HG02981 (cell line): Measurements from ENCODE around the gene ULK4.
"Not testable (repeated sequence)": the region's sequence is repeated elsewhere in the genome, so short reads cannot be mapped to it uniquely, and the experiment has no call there.

Experiments
- ATAC-seq: cut with Tn5 transposase; IDR thresholded peaks from one replicate; pipeline ENCODE4 v1.9.1; 2021; ENCODE audit warnings: mild to moderate bottlenecking, moderate library complexity; ENCODE audit not compliant: unreplicated experiment

The ULK4 gene

DNA sequence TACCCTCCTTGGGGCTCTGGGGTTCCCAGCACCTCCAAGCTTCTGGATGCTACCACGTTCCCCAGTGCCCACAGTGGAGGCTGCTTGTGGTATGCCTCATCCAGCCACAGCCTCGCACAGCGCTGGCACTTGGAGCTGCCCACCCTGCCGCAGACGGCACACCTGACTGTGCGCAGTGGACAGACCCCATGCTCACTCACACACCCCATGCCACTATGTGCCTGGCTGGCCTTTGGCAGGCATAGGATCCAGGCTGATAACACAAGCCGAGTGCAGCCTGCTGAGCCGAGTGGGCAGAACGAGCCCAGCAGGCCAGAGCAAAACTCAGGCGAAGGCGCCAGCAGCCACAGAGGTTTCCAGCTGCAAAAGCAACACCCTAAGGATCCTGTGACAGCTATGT is 311.5 kb downstream of the ULK4 start:
- no peak for ATAC-seq

DNA sequence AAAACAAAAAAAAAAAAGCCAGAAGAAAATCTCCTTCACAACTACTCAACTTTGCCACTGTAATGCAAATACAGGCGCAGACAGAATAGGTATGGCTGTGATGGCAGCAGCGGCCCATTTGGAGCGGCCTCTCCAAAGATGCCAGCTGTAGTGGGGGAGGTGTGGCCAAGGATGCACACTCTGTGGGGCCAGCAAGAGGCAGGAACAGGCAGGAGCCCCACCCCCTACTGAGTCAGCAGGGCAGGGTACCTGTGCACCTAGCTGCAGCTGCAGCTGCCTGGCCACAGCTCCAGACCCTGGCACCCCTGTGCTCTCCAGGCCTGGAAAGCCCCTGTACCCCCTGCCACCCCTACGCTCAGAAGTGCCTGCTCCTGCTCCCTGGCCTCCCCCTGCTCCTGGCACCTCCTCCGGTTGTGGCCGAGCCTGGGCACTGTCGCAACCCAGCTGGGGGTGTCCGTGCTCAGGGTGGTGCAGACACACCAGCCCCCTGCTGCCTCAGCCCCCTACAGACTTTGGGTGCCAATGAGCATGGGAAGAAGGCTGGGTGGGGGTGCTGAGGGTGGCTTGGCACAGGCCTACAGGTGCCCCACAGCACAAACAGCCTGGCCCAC is 312.7 kb downstream of the ULK4 start:
- ATAC-seq, result no peak

GRCh38 chr3:41647730-41648129 is 314.2 kb downstream of the ULK4 start:
- ATAC-seq, result not testable (repeated sequence)

GRCh38 chr3:41640076-41640475 is 321.8 kb downstream of the ULK4 start:
- ATAC-seq, result no peak

DNA sequence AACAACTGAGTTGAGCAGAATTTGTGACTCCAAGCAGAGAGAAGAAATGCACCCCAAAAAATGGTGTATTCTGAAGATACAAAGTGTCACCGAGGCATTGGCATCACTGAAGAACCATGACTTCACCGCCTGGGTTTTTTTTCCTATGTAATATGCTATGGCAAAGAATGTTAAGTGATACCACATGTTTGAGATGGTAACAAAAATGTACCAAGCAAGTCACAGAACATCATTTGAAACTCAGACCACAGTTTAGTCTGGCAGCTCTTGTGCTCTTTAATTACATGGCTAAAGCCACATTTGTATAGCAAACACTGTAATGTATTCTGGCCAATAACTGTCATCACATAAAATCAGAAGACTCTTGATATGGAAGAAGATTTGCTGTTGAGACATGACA is 323.5 kb downstream of the ULK4 start:
- ATAC-seq, result no peak

- ATAC-seq, result no peak
Measured at GRCh38 chr3:41632700-41633099, 329.2 kb downstream of the ULK4 start.

DNA sequence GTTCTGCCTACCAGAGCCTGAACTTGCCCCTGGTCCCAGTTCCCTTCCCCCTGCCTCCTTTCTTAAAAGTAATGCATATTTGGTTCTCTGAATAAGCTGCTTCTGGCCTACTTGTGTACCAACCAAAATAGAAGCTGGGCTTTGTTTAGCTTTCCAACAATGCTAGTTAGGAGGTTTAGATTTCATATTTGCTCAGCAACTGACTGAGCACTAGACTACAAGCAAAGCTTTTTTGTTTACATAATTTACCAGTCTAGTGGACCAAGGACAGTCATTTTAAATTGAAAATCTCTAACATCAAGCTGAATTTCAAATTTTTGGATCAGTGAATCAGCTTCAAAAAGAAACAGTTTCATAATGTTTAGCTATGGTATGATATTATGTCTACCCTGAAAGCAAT is 331.2 kb downstream of the ULK4 start:
- no peak for ATAC-seq

GRCh38 chr3:41629986-41630385 is 331.9 kb downstream of the ULK4 start:
- no peak for ATAC-seq

DNA sequence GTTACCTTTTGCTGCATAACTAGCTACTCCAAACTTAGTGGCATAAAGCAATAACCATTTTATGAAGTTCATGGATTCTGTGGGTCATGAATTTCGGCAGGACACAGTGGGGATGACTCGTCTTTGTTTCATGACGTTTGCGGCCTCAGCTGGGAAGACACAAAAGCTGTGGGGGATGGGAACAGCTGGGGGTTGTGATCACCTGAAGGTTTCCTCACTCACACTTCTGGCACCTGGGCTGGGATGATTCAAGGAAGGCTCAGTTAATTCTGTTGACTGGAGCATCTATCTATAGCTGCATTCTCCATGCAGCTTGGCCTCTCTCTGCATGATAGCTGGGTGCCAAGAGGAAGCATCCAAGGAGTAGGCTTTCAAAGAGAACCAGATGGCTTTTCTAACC is 332.8 kb downstream of the ULK4 start:
- ATAC-seq, result no peak

DNA sequence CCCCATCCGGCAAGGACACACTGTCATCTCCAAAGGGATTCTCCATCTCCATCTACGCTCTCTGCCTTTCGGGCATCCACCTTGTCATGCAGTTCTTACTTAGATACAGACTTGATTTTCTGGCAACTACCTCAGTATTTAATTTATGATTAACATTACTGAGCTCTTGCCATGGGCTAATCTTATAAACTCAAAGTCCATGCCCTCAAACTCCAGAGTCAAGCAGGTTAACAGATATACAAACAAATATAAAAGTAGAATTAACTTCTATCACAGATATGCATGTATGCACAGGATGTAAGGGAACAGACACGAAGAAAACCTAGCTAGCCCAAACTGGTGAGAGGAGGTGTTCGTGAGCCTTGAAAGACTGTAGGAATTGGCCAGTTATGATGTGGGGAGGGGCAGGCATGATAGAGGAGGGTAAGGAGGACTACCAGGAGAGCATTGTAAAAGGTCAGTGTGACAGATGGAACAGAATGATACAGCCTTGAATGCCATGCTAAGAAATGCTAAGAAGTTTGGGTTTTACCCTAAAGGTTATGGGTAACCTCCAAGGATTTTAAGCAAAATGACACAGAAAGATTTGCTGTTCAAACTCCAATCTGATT is 334.3 kb downstream of the ULK4 start:
- ATAC-seq, result no peak

DNA sequence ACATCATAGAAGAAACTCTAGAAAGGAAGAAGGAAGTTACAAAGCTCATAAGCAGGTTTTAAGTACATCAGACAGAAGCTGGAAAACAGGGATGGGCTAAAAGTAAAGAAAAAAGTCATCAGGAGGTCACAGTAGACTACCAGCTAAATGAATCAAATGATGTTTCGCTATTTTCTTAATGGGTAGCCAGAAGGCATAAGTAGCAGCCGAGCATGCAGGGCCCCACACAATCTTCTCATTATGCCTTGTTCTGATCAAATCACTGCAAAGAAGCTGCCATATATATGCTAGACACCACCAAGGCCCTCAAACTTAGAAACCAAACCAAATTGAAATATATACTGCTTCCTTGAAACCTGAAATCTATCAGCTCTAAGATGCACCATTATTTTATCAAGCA is 349.1 kb downstream of the ULK4 start:
- no peak for ATAC-seq

DNA sequence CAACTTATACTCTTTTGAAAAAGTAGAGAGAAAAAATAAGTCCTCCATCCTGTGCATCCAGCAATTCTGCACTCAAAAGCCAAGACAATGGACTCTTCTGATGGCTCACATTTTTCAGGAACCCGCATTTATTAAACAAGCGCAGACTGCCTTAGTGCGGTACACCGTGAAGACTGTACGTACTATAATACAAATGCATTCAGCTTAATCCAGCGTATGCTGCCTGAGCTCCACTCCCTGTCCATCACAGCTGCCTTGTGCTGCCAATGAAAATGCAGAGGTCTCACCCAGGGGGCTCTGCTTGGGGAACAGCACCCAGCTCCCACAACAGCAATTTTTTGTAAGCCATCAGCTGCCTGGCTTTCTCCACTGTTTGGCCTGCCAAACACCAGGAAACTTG is 350.9 kb downstream of the ULK4 start:
- no peak for ATAC-seq

- no peak for ATAC-seq
Measured at GRCh38 chr3:41608347-41608746, 353.6 kb downstream of the ULK4 start.

GRCh38 chr3:41603807-41604206 is 358.1 kb downstream of the ULK4 start:
- no peak for ATAC-seq

DNA sequence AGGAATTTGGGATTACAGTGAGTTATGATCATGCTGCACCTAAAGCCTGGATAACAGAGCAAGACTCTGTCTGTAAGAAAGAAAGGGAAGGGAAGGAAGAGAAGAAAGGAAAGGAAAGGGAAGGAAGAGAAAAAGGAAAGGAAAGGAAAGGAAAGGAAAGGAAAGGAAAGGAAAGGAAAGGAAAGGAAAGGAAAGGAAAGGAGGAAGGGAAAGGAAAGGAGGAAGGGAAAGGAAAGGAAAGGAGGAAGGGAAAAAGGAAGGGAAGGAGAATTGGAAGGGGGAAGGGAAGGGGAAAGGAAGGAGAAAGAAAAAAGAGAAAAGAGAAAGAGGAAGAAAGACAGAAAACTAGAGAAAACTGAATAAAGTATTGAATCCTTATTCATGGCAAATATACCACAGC is 359.8 kb downstream of the ULK4 start:
- no peak for ATAC-seq

DNA sequence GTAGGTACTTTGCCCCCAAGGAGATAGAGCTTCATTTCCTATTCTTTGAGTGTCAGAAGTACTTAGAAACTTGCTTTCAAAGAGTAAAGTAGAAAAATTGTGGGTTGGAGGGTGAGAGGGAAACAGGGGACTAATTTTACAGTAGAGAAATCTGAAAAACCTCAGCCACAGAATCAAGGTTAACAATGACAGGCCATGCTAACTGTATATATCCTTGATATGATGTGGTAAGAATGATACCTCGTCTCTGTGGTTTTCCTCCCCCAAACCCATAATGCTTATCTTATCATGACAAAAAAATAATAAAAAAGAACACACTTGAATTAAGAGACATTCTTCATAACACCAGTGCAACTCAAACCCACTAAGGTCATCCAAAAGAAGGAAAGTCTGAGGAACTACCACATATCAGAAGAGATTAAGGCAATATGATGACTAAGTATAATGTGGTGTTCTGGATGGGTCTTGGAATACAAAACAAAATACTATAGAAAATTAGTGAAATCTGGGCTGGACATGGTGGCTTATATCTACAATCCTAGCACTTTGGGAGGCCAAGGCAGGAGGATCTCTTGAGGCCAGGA is 360.4 kb downstream of the ULK4 start:
- ATAC-seq, result no peak

DNA sequence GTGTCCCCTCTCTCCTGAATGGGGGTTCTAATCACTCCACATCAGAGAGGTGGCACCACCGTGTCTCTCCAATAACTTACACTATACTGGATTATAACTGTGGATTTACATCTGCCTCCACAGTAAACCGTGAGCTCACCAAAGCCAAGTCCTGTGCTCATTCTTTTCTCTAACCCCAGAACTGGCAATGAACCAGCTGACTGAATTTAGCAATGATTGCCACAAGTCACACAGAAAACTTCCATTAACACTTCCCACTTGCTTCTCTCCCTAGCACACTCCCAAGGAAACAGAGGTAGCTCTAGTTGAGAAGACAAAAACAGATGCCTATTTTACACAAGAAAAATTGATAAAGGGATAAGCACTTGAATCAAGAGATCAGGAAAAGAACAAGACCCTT is 361.3 kb downstream of the ULK4 start:
- no peak for ATAC-seq

DNA sequence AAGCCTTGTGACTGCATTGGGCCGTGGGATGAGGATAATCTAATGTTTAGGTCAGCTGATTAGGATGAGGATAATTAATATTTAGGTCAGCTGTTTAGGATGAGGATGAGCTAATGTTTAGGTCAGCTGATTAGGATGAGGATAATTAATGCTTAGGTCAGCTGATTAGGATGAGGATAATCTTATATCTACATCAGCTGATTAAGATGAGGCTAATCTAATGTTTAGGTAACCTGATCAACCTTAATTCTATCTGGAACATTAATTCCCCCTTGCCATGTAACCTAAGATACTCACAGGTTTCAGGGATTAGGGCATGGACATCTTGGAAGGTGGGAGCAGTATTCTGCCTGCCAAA is 362.8 kb downstream of the ULK4 start:
- no peak for ATAC-seq

- ATAC-seq, result no peak
Measured at GRCh38 chr3:41598402-41599126, 363.3 kb downstream of the ULK4 start.

DNA sequence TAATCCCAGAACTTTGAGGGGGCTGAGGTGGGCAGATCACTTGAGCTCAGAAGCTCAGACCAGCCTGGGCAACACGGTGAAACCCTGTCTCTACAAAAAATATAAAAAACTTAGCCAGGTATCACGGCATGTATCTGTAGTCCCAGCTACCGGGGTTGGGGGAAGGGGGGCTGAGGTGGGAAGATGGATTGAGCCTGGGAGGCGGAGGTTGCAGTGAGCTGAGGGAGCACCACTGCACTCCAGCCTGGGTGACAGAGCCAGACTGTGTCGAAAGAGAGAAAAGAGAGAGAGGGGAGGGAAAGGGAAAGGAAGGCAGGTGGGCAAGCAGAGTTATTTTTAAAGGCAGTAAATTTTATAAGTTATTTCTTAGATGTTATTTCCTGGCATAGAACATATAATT is 368.1 kb downstream of the ULK4 start:
- no peak for ATAC-seq

GRCh38 chr3:41592753-41593510 is 369.0 kb downstream of the ULK4 start:
- no peak for ATAC-seq
